ENCODE results near the gene C16orf86.

The C16orf86 gene

DNA sequence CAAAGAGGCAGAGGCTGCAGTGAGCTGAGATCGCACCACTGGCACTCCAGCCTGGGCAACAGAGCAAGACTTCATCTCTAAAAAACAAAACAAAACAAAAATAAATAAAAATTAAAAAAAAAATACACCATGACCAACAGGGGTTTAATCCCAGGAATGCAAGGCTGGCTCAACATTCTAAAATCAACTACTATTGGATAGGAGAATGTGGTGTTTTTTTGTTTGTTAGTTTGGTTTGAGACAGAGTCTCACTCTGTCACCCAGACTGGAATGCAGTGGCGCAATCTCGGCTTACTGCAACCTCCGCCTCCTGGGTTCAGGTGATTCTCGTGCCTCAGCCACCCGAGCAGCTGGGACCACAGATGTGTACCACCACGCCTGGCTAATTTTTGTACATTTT is 32.7 kb downstream of the C16orf86 start:
- no peak for DNase-seq

DNA sequence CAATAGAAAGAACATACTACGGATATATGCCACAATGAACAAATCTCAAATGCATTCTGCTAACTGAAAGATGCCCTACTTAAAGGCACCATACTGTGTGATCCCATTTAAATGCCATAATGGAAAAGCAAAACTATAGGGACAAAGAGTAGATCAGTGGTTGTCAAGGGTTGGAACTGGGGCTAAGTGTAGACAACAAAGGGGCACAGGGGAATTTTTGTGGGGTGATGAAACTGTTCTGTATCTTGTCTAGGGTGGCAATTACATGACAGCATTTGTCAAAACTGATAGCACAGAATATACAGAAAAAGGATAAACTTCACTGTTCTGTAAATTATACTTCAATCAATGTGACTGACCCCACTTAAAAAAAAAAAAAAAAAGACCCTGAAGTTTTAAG is 34.8 kb downstream of the C16orf86 start:
- DNase-seq, result no peak

DNA sequence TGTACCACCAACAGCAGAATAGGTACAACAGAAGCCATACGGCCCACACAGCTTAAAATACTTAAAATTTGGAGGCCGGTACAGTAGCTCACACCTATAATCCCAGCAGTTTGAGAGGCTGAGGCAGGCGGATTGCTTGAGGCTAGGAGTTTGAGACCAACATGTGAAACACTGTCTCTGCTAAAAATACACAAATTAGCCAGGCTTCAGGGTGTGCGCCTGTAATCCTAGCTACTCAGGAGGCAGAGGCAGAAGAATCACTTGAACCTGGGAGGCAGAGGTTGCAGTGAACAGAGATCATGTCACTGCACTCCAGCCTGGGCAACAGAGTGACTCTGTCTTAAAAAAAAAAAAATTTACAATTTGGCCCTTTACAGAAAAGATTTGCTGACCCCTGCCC is 35.5 kb downstream of the C16orf86 start:
- no peak for DNase-seq

DNA sequence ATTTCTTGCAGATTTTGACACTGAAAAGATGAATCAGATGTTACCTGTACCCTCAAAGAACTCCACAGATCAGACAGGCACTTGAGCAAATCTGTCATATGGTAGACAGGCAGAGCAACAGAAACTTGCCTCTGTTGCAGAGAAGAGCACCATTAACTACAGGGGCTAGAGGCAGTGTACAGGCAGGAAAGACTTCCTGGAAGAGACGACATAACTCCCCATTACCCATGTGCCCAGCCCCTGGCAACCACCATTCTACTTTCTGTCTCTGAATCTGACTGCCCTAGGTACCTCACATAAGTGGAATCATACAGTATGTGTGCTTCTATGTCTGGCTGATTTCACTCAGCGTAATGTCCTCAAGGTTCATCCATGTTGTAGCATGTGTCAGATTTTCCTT is 37.0 kb downstream of the C16orf86 start:
- DNase-seq, result no peak

DNA sequence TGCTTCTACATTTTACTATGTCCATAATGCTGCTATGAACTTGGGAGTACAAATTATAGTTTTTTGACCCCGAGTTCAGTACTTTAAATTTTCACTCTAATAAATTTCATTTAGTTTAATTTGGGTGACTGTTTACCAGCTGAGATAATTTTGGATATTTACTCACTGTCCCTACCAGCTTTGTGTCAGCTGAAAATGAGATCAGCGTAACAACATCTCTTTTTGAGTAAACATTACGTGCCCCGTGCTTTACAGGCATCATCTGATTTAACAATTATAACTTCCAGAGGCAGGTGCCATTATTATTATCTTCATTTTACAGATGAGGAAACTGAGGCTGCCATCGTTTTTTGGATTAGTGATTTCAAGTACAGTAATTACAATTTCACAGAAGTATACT is 37.5 kb downstream of the C16orf86 start:
- DNase-seq, result no peak

DNA sequence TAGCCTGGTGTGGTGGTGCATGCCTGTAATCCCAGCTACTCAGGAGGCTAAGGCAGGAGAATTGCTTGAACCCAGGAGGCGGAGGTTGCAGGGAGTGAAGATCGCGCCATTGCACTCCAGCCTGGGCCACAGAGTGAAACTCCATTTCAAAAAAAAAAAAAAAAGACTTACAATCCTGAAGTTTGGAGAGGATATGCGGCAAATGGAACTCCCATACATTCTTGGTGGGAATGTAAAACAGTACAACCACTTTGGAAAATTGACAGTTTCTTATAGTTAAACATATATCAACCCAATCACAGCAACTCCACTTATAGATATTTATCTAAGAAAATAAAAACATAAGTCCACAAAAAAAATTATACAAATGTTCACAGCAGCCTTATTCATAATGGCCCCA is 40.6 kb downstream of the C16orf86 start:
- no peak for DNase-seq

DNA sequence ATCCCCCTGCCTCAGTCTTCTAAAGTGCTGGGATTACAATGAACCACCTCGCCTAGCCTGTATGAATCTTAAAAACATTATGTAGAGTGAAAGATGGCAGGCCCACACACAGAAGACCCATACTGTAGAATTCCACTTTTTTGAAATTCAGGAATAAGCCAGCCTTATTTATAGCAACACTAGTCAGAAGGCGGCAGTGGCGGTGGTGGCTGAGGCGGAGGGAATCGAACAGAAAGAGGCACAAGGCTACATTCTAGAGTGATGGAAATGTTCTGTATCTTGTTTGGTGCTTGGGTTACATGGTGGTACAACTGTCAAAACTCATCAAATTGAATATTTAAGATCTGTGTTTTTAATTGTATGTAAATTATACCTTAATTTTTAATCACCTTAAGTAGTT is 41.2 kb downstream of the C16orf86 start:
- no peak for DNase-seq

DNA sequence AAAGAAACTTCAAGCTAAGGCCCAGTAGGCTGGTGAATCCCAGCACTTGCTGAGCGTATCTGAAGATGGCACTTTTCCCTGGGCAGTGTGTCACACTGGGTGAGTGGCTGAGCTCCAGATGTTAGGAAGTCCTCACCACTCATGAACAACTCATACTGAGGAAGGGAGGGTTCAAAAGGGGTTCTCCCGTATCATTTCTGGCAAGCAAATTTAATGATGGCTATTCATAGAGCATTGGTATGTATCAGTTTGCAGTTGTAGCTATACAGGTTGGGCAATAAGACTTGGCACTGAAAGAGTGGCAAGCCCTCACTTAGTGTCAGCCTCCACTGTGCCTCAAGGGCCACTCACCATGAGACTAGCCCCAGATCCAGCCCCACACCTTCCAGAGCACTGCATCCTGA is 41.8 kb downstream of the C16orf86 start:
- DNase-seq, result no peak

DNA sequence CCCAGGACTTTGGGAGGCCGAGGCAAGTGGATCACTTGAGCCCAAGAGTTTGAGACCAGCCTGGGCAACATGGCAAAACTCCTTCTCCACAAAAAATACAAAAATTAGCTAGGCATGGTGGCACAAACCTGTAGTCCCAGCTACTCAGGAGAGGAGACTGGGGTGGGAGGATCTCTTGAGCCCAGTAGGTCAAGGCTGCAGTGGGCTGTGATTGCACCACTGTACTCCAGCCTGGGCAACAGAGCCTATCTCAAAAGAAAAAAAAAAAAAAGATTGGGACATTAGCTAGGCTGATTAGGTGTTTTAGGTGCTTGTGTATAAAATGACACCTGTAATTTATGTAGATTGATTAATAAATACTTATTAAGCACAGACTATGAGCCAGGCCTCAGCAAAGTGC is 42.4 kb downstream of the C16orf86 start:
- no peak for DNase-seq

DNA sequence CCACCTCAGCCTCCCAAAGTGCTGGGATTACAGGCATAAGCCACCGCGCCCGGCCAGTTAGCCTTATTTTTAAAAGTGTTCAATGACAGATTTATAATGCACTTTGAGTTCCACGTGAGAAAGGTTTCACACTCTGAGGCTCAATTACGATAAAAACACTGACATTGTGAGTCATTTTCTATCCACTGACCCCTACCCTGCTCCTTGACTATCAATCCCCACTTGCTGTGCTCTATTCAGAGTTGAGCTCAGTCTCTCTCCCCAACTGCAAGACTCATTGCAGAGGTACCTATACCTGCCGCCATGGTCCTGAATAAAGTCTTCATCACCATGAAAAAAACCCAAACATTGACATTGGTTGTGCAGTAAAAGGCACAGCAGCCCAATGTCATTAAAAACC is 44.0 kb downstream of the C16orf86 start:
- no peak for DNase-seq

DNA sequence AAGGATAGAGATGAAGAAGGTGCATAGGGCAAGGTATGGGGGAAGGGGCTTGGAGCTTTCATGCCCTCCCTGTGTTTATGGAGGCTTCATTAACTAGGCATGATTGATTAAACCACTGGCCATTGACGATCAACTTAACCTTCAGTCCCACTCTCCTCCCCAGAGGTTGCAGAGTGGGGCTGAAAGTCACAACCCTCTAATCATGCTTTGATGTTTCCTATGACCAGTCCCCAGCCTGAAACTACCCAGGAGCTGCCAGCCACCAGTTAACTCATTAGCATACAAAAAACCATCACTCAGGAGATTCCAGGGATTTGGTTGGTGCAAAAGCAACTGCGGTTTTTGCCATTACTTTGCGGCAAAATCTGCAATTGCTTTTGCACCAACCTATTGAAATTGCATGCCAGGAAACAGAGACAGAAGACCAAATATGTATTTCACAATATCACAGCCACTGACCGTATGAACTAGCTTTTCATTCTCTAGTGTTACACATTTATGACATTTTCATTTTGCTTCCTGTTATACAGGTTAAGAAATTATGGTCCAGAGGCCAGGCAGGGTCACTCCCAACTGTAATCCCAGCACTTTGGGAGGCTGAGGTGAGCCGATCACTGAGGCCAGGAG is 47.1 kb downstream of the C16orf86 start:
- no peak for DNase-seq

DNA sequence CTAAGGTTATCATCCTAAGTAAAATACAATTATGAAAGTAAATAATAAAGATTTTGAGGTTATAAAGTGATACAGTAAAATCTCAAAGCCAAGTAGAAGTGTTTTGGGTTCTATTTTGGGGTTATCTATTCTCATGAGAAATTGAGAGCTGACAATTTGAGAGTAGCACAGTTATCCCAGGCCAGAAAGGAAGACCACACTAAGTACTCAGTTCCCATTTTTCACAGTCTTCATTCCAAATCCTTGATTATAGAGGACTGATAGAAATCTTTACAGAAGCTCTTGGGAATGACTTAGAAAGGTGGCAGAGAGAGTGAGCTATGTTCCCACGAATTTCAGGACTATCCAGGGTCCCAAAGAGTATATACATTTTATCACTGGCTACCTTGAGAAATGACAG is 47.9 kb downstream of the C16orf86 start:
- no peak for DNase-seq

DNA sequence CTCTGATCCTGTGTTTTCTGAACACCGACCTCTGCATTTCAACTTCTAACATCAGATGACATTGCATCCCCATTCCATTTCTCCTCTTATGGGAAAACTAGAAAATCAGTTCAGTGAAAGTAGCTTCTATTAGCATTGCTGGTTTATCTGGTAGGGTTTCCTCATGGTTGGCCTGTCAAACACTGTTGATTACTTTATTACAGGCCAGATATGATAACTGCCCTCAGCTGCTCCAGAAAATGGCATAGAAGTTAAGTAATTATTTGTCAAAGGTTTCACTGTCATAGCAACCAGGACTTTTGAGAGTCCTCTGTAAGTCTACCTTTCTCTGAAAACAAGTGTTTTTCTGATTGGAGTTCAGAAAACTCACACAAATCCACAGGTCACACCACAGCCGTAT is 49.5 kb downstream of the C16orf86 start:
- DNase-seq, result no peak

All from stimulated activated CD8-positive, alpha-beta memory T cell treated with anti-CD3 and anti-CD28 coated beads, Interleukin-4, amount 100 ng/mL, for 48 hours (primary cell).